CD14-positive monocyte (primary cell): ENCODE measurements around the gene TNFAIP8. TPM values are rescaled to one million over a fixed set of nuclear protein-coding genes. Genes with fewer than 3 reads are reported as not detected.
A peak's percentile ranks its signal among the peaks of the same experiment; 100 is the strongest.
"Not testable (repeated sequence)": the region's sequence is repeated elsewhere in the genome, so short reads cannot be mapped to it uniquely, and the experiment has no call there.

Source experiments
- DNase-seq, 3 donors: peaks; one replicate each; pipeline ENCODE4 v3.0.0-alpha.2; 2011 to 2022
- H2AFZ ChIP-seq: 2 replicates; pipeline ENCODE4 v1.6.0; 2012; ENCODE audit warnings: mild to moderate bottlenecking, low read depth, low read length, inconsistent platforms; ENCODE audit not compliant: insufficient read depth, poor library complexity, severe bottlenecking
- H3K27ac ChIP-seq, 2 donors: 1 replicate in 1 of 2; 2 replicates in 1 of 2; pipeline ENCODE4 v1.5.1; 2012 to 2013; ENCODE audit warnings: low read length in 2 of 2, control low read depth in 1 of 2, inconsistent platforms in 1 of 2, low read depth in 1 of 2, mild to moderate bottlenecking in 1 of 2
- H3K27me3 ChIP-seq, 2 donors: one replicate each; pipeline versions ENCODE4 v1.6.0 to v1.6.1; 2011 to 2013; ENCODE audit warnings: low read length in 2 of 2; ENCODE audit not compliant: control insufficient read depth in 2 of 2, insufficient read depth in 2 of 2
- H3K36me3 ChIP-seq, 2 donors: replicated peaks in 1 of 2; 1 replicate in 1 of 2; 2 replicates in 1 of 2; pipeline versions ENCODE4 v1.5.1 to v1.6.1; 2012 to 2013; ENCODE audit warnings: low read length in 2 of 2, control low read depth in 1 of 2, inconsistent platforms in 1 of 2, mild to moderate bottlenecking in 1 of 2; ENCODE audit not compliant: insufficient read depth in 2 of 2, control insufficient read depth in 1 of 2
- H3K4me1 ChIP-seq, 2 donors: 1 replicate in 1 of 2; 2 replicates in 1 of 2; pipeline versions ENCODE4 v1.5.1 to v1.6.1; 2012 to 2013; ENCODE audit warnings: low read length in 2 of 2, control low read depth in 1 of 2, inconsistent platforms in 1 of 2, mild to moderate bottlenecking in 1 of 2, moderate library complexity in 1 of 2; ENCODE audit not compliant: insufficient read depth in 2 of 2, control insufficient read depth in 1 of 2
- H3K4me2 ChIP-seq: replicated peaks from 2 replicates; pipeline ENCODE3; 2012; ENCODE audit warnings: low read length, moderate library complexity, mild to moderate bottlenecking; ENCODE audit not compliant: poor library complexity, severe bottlenecking; ENCODE audit errors: extremely low read depth
- H3K4me3 ChIP-seq, 3 experiments: fragments of 200-600 bp in 1 of 3; sonication (generic) in 1 of 3; replicated peaks in 1 of 3; 1 replicate in 2 of 3; 2 replicates in 1 of 3; pipeline ENCODE4 v1.5.1; 2011 to 2013; ENCODE audit warnings: low read length in 3 of 3, mild to moderate bottlenecking in 3 of 3, control low read depth in 2 of 3, low read depth in 2 of 3, inconsistent platforms in 1 of 3, moderate library complexity in 1 of 3
- H3K79me2 ChIP-seq: 2 replicates; pipeline ENCODE4 v1.6.0; 2012; ENCODE audit warnings: mild to moderate bottlenecking, control low read depth, inconsistent platforms, low read length, moderate library complexity; ENCODE audit not compliant: insufficient read depth
- H3K9ac ChIP-seq: 2 replicates; pipeline ENCODE4 v1.6.0; 2017; ENCODE audit warnings: low read length, mild to moderate bottlenecking; ENCODE audit not compliant: insufficient read depth, poor library complexity, severe bottlenecking
- H3K9me3 ChIP-seq, 2 donors: replicated peaks in 1 of 2; 1 replicate in 1 of 2; 2 replicates in 1 of 2; pipeline versions ENCODE4 v1.5.1 to v1.6.1; 2012 to 2013; ENCODE audit warnings: low read length in 2 of 2, control low read depth in 1 of 2; ENCODE audit not compliant: control insufficient read depth in 1 of 2, insufficient read depth in 1 of 2
- H4K20me1 ChIP-seq: 2 replicates; pipeline ENCODE4 v1.6.0; 2012; ENCODE audit warnings: mild to moderate bottlenecking, low read length, control low read depth, moderate library complexity; ENCODE audit not compliant: insufficient read depth
- H3K27ac Mint-ChIP-seq, 7 donors: one replicate each; pipeline ENCODE4 v1.8.0; 2020; ENCODE audit warnings: mild to moderate bottlenecking in 7 of 7, mixed read lengths in 7 of 7, moderate library complexity in 6 of 7, inconsistent platforms in 2 of 7
- H3K27me3 Mint-ChIP-seq, 3 donors: one replicate each; pipeline ENCODE4 v1.8.0; 2021 to 2022; ENCODE audit warnings: low read depth in 3 of 3, mild to moderate bottlenecking in 3 of 3, mixed read lengths in 3 of 3, moderate library complexity in 3 of 3, inconsistent platforms in 1 of 3
- H3K36me3 Mint-ChIP-seq, 2 donors: one replicate each; pipeline ENCODE4 v1.8.0; 2020; ENCODE audit warnings: mixed read lengths in 2 of 2, inconsistent platforms in 1 of 2, mild to moderate bottlenecking in 1 of 2
- H3K4me1 Mint-ChIP-seq: one replicate; pipeline ENCODE4 v1.8.0; 2020; ENCODE audit warnings: mild to moderate bottlenecking, mixed read lengths
- H3K4me3 Mint-ChIP-seq, 2 donors: one replicate each; pipeline ENCODE4 v1.8.0; 2020; ENCODE audit warnings: mild to moderate bottlenecking in 2 of 2, mixed read lengths in 2 of 2, moderate library complexity in 1 of 2
- H3K9me3 Mint-ChIP-seq, 7 donors: one replicate each; pipeline ENCODE4 v1.8.0; 2020 to 2022; ENCODE audit warnings: mixed read lengths in 7 of 7, mild to moderate bottlenecking in 6 of 7, moderate library complexity in 6 of 7, inconsistent platforms in 2 of 7
- CTCF ChIP-seq: fragments of 200-600 bp; IDR thresholded peaks from one replicate; pipeline ENCODE4 v1.8.0; 2022; ENCODE audit warnings: antibody characterized with exemption, mild to moderate bottlenecking
- WGBS: methylation state at CpG from one replicate; pipeline ENCODE4 v1.1.5; 2013; ENCODE audit warnings: missing lambda C conversion rate; ENCODE audit not compliant: insufficient coverage; 5-methylcytosine and 5-hydroxymethylcytosine counted together
- intact Hi-C, 2 donors: fragments of 100-400 bp; cut with micrococcal nuclease; formaldehyde crosslinking; loops; one replicate each; pipeline versions ENCODE4 v1.15.0 to v1.15.1; 2023
- polyA plus RNA-seq, 3 donors: library from polyadenylated mRNA; depleted of rRNA in 1 of 3; unstranded in 2 of 3; stranded (reverse) in 1 of 3; fragments of 300-500 nt in 2 of 3; fragments of >200 nt in 1 of 3; fragmentation: Illumina TruSeq in 2 of 3; gene quantifications; 1 replicate in 2 of 3; 2 replicates in 1 of 3; pipeline ENCODE4 v1.2.3, GENCODE V29; 2012 to 2021

Gene TNFAIP8
- polyA plus RNA-seq, 3 donors, result 20.6 to 55.5 (median 47.0) TPM

DNA sequence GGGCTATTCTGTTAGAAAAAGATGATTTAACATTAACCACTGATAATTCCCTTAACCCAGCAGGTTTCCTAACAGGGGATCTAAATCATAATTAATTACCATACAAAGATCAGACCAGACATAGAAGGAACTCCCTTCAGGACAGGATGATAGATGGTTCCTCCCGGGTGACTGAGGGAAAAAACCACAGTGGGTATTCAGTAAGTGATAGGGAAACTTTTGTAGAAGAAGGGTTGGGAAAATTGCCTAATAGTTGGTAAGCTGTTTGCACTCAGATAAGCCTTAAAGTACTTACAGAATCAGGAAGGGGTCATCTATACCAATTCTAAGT is 82.7 kb downstream of the TNFAIP8 start:
- not testable (repeated sequence) for H3K27me3 Mint-ChIP-seq, H3K9me3 ChIP-seq, H3K9me3 Mint-ChIP-seq, H3K79me2 ChIP-seq, H3K36me3 ChIP-seq, H3K9ac ChIP-seq, H4K20me1 ChIP-seq, H3K27me3 ChIP-seq, H3K36me3 Mint-ChIP-seq
- Histone ChIP-seq H3K4me3 (peak overlapping the region; percentile 30 to 74 (median 47)), H3K4me2 (peak overlapping the region; percentile 69), H3K27ac (peak overlapping the region in 1 of 2 donors; percentile 53), H3K4me1 (peaks cover 24 to 30% of the 10 kb centered on the region in 2 donors), H2AFZ (peak overlapping the region; percentile 41)
- Mint-ChIP-seq H3K4me3 (peak overlapping the region; percentile 79 to 89), H3K4me1 (peaks cover 41% of the 10 kb centered on the region), H3K27ac (peak overlapping the region in 4 of 7 donors; percentile 35 to 86 (median 66))
- intact Hi-C loops, result loop anchor here in 1 of 2 donors (5.0 kb wide), 1 partner anchor 451 kb away; the partner anchor contains the start of gene DTWD2
- no CpG with 5 or more reads among the region's 1 CpG for WGBS
- DNase-seq, result peak in 1 of 3 donors; percentile 56

- H2AFZ ChIP-seq, result peak overlapping the region; percentile 41
- H3K9ac ChIP-seq, result no peak overlapping the region
- H3K27me3 ChIP-seq, result no peaks in the 10 kb centered on the region
- H4K20me1 ChIP-seq, result no peaks in the 10 kb centered on the region
- Mint-ChIP-seq H3K4me1 (peaks cover 41% of the 10 kb centered on the region), H3K9me3 (peaks cover 0 to 9% (median 6%) of the 10 kb centered on the region in 7 donors), H3K4me3 (peak overlapping the region; percentile 79 to 89), H3K27me3 (peaks cover 0 to 5% (median 0%) of the 10 kb centered on the region in 3 donors), H3K27ac (peak overlapping the region in 5 of 7 donors; percentile 1 to 86 (median 73)), H3K36me3 (peaks cover 0 to 3% of the 10 kb centered on the region in 2 donors)
- peak overlapping the region; percentile 12 to 53 for H3K27ac ChIP-seq
- no peaks in the 10 kb centered on the region for H3K9me3 ChIP-seq
- H3K4me1 ChIP-seq, result peaks cover 24 to 30% of the 10 kb centered on the region in 2 donors
- TF ChIP-seq CTCF, result no peak
- 31% methylated on average over 5 of the region's 8 CpGs for WGBS
- no peaks in the 10 kb centered on the region for H3K79me2 ChIP-seq
- H3K36me3 ChIP-seq, result no peaks in the 10 kb centered on the region
- peak overlapping the region; percentile 69 for H3K4me2 ChIP-seq
- peak overlapping the region; percentile 30 to 74 (median 47) for H3K4me3 ChIP-seq
- DNase-seq, result peak in 2 of 3 donors; percentile 16 to 54
- intact Hi-C loops, result loop anchor here in 1 of 2 donors (5.0 kb wide), 1 partner anchor 452 kb away; the partner anchor contains the start of gene DTWD2
Measured at GRCh38 chr5:119439140-119439631, 83.4 kb downstream of the TNFAIP8 start.

DNA sequence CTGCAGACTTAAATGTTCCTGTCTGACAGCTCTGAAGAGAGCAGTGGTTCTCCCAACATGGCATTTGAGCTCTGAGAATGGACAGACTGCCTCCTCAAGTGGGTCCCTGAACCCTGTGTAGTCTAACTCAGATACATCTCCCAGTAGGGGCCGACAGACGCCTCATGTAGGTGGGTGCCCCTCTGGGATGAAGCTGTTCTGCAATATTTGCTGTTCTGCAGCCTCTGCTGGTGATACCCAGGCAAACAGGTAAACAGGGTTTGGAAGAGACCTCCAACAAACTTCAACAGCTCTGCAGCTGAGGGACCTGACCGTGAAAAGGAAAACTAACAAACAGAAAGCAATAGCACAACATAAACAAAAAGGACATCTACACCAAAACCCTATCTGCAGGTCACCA is 83.8 kb downstream of the TNFAIP8 start:
- not testable (repeated sequence) for DNase-seq, H3K9me3 ChIP-seq, H4K20me1 ChIP-seq, H3K79me2 ChIP-seq, H3K9ac ChIP-seq, H3K36me3 Mint-ChIP-seq, H3K27ac ChIP-seq, H3K36me3 ChIP-seq, H3K27me3 ChIP-seq, H3K27me3 Mint-ChIP-seq
- Mint-ChIP-seq H3K4me3 (peak overlapping the region; percentile 79 to 89), H3K27ac (peak overlapping the region in 1 of 7 donors; percentile 35), H3K9me3 (peaks cover 0 to 13% (median 6%) of the 10 kb centered on the region in 7 donors), H3K4me1 (peaks cover 41% of the 10 kb centered on the region)
- WGBS, result 93% methylated on average over 2 of the region's 3 CpGs
- peak overlapping the region; percentile 41 for H2AFZ ChIP-seq
- peak overlapping the region; percentile 69 for H3K4me2 ChIP-seq
- intact Hi-C loops, result loop anchor here in 1 of 2 donors (5.0 kb wide), 1 partner anchor 452 kb away; the partner anchor contains the start of gene DTWD2
- H3K4me1 ChIP-seq, result peaks cover 24 to 30% of the 10 kb centered on the region in 2 donors
- peak overlapping the region; percentile 30 to 74 (median 47) for H3K4me3 ChIP-seq

GRCh38 chr5:119444643-119445042 is 88.8 kb downstream of the TNFAIP8 start:
- H3K4me1 Mint-ChIP-seq, H3K4me1 ChIP-seq, H3K4me3 ChIP-seq, H3K4me3 Mint-ChIP-seq, H3K27ac ChIP-seq, H3K79me2 ChIP-seq, H3K27me3 ChIP-seq, H3K36me3 ChIP-seq, DNase-seq, H3K27ac Mint-ChIP-seq, intact Hi-C loops, H3K9ac ChIP-seq, H3K27me3 Mint-ChIP-seq, H3K4me2 ChIP-seq, H3K36me3 Mint-ChIP-seq, H2AFZ ChIP-seq, H4K20me1 ChIP-seq, H3K9me3 ChIP-seq: not testable (repeated sequence)
- H3K9me3 Mint-ChIP-seq, result peaks cover 2 to 15% (median 6%) of the 10 kb centered on the region in 7 donors
- WGBS, result no CpG with 5 or more reads among the region's 4 CpGs
